GM23248 (cell line): ENCODE results near the gene MAGIX. TPM values are rescaled to one million over a fixed set of nuclear protein-coding genes. Genes with fewer than 3 reads are reported as not detected.

Experiments
- DNase-seq: peaks from one replicate; pipeline ENCODE4 v3.0.0-alpha.2; 2015
- H2AFZ ChIP-seq: fragments of 200-600 bp; sonication (generic); 2 replicates; pipeline ENCODE4 v1.6.1; 2016; ENCODE audit warnings: antibody characterized with exemption
- H3F3A ChIP-seq: fragments of 200-600 bp; sonication (generic); 2 replicates; pipeline ENCODE4 v1.6.1; 2016; ENCODE audit warnings: mild to moderate bottlenecking, antibody characterized with exemption, mixed run types; ENCODE audit not compliant: insufficient read depth
- H3K27ac ChIP-seq: fragments of 200-600 bp; sonication (generic); 2 replicates; pipeline ENCODE4 v1.5.1; 2016; ENCODE audit warnings: mild to moderate bottlenecking
- H3K27me3 ChIP-seq: fragments of 200-600 bp; sonication (generic); replicated peaks from 2 replicates; pipeline ENCODE4 v1.6.1; 2016; ENCODE audit warnings: mild to moderate bottlenecking; ENCODE audit not compliant: insufficient read depth
- H3K36me3 ChIP-seq: fragments of 200-600 bp; sonication (generic); 2 replicates; pipeline ENCODE4 v1.6.1; 2016; ENCODE audit warnings: low read depth, mild to moderate bottlenecking
- H3K4me1 ChIP-seq: fragments of 200-600 bp; sonication (generic); 2 replicates; pipeline ENCODE4 v1.6.1; 2016; ENCODE audit warnings: mild to moderate bottlenecking; ENCODE audit not compliant: insufficient read depth
- H3K4me2 ChIP-seq: fragments of 200-600 bp; sonication (generic); one replicate; pipeline ENCODE4 v1.6.1; 2016; ENCODE audit warnings: mild to moderate bottlenecking; ENCODE audit not compliant: unreplicated experiment
- H3K4me3 ChIP-seq: fragments of 200-600 bp; sonication (generic); 2 replicates; pipeline ENCODE4 v1.5.1; 2016; ENCODE audit warnings: mild to moderate bottlenecking
- H3K79me2 ChIP-seq: fragments of 200-600 bp; sonication (generic); 2 replicates; pipeline ENCODE4 v1.6.1; 2016; ENCODE audit warnings: mild to moderate bottlenecking; ENCODE audit not compliant: insufficient read depth
- H3K9ac ChIP-seq: fragments of 200-600 bp; sonication (generic); 2 replicates; pipeline ENCODE4 v1.6.1; 2016; ENCODE audit warnings: mild to moderate bottlenecking
- H3K9me2 ChIP-seq: fragments of 200-600 bp; sonication (generic); 2 replicates; pipeline ENCODE4 v1.6.1; 2016; ENCODE audit warnings: mixed run types, mild to moderate bottlenecking, moderate library complexity; ENCODE audit not compliant: insufficient read depth
- H3K9me3 ChIP-seq: fragments of 200-600 bp; sonication (generic); one replicate; pipeline ENCODE4 v1.6.1; 2017; ENCODE audit warnings: low read depth
- H4K20me1 ChIP-seq: fragments of 200-600 bp; sonication (generic); 2 replicates; pipeline ENCODE4 v1.6.0; 2016; ENCODE audit not compliant: insufficient read depth
- EZH2 ChIP-seq: fragments of 200-600 bp; sonication (generic); IDR thresholded peaks from 2 replicates; pipeline ENCODE4 v1.6.1; 2018; ENCODE audit warnings: antibody characterized with exemption, mild to moderate bottlenecking; ENCODE audit not compliant: insufficient read depth, poor library complexity, severe bottlenecking
- EZH2phosphoT487 ChIP-seq: fragments of 200-600 bp; sonication (generic); IDR thresholded peaks from 2 replicates; pipeline ENCODE4 v1.6.1; 2018; ENCODE audit warnings: antibody characterized with exemption, moderate library complexity, mild to moderate bottlenecking, low read depth; ENCODE audit not compliant: insufficient read depth
- WGBS, 2 experiments: methylation state at CpG; one replicate each; pipeline ENCODE4 v1.1.6; 2015 to 2017; ENCODE audit warnings: low lambda C conversion rate in 2 of 2, low coverage in 1 of 2; ENCODE audit errors: missing lambda C conversion rate in 2 of 2; 5-methylcytosine and 5-hydroxymethylcytosine counted together
- in situ Hi-C: fragments of 300-500 bp; cut with MboI; formaldehyde crosslinking; loops from 2 replicates; pipeline ENCODE4 v1.15.0; 2020
- polyA plus RNA-seq: library from polyadenylated mRNA; unstranded; fragments of >200 nt; fragmentation: Nextera tagmentation; extraction: Ambion mirVana; gene quantifications from 2 replicates; pipeline ENCODE4 v1.2.1, GENCODE V29; 2016
- total RNA-seq: library from RNA; depleted of rRNA; stranded (reverse); fragments of >200 nt; shearing (Covaris generic); gene quantifications from 2 replicates; pipeline ENCODE4 v1.2.3, GENCODE V29; 2014

Gene MAGIX
- total and polyA plus RNA-seq, 2 experiments from 2014 or later, result 1.5 to 8.0 TPM

DNA sequence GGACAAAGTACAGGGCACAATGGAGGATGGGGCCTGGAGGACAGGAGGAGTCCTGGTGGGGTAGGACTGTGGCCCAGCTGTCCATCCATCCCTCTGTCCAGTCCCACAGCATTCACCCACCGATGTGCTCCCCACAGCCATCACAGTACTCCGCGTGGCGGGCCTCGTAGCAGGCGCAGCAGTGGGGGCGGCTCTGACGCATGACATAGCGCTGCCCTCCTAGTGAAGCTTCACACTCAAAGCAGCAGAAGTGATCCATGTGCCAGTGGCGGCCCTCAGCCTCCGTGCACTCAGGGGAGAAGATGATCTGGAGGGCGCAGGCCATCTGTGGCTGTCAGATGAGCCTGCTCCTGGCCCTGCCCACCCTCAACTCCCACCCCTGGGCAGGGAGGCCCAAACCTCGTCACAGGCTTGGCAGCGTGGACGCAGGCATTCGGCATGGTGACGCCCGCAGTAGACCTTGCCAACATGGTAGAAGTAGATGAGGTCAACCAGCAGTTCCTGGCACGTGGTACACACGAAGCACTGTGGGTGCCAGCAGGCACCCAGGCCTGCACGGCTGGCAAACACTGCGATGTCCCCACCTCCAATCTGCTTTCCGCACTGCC lies 15.4 kb downstream of the MAGIX start:
- no peaks in the 10 kb centered on the region for H4K20me1 ChIP-seq
- no peak overlapping the region for H3K4me2 ChIP-seq
- H3K9me3 ChIP-seq, result no peaks in the 10 kb centered on the region
- no peaks in the 10 kb centered on the region; the same call in 1 of the 2 replicates for H3K4me1 ChIP-seq
- H3K36me3 ChIP-seq, result no peaks in the 10 kb centered on the region
- no peak for DNase-seq
- no peaks in the 10 kb centered on the region for H3K27me3 ChIP-seq
- H2AFZ ChIP-seq, result no peak overlapping the region
- no peaks in the 10 kb centered on the region for H3F3A ChIP-seq
- H3K79me2 ChIP-seq, result peaks cover 9% of the 10 kb centered on the region
- 78 to 80% methylated on average over 7 to 13 of the region's 23 CpGs for WGBS, 2 experiments
- H3K27ac ChIP-seq, result no peak overlapping the region
- in situ Hi-C loops, result no loop called here
- TF ChIP-seq EZH2phosphoT487 (no peak), EZH2 (no peak)
- H3K9me2 ChIP-seq, result no peaks in the 10 kb centered on the region
- no peak overlapping the region for H3K9ac ChIP-seq
- no peak overlapping the region for H3K4me3 ChIP-seq

DNA sequence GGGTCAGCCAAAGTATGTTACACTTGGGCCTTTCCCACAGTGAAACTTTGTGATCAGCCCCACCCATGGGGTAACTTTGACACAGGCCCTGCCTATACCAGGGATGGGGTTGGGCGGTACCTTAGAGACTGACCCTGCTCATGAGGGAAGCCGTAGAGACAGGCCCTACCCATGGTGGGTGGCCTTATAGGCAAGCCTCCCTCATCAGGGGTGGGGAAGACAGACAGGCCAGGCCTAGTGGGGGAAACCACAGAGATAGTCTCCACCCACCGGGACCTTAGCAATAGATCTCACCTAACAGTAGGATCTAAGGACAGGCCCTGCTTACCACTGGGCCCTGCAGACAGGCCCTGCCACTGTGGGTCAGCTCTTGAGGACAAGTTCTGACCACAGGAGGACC lies 16.0 kb downstream of the MAGIX start:
- TF ChIP-seq EZH2phosphoT487 (no peak), EZH2 (no peak)
- Histone ChIP-seq H4K20me1 (no peaks in the 10 kb centered on the region), H3K4me1 (no peaks in the 10 kb centered on the region; the same call in 1 of the 2 replicates), H3K9me3 (no peaks in the 10 kb centered on the region), H3K4me2 (no peak overlapping the region), H2AFZ (no peak overlapping the region), H3K4me3 (no peak overlapping the region), H3K36me3 (no peaks in the 10 kb centered on the region; the same call in 1 of the 2 replicates), H3K27me3 (no peaks in the 10 kb centered on the region), H3K9ac (no peak overlapping the region), H3K79me2 (peaks cover 6% of the 10 kb centered on the region), H3K9me2 (no peaks in the 10 kb centered on the region), H3K27ac (no peak overlapping the region), H3F3A (no peaks in the 10 kb centered on the region)
- in situ Hi-C loops, result no loop called here
- WGBS, 2 experiments, result 97 to 100% methylated on average over 2 to 3 of the region's 3 CpGs
- DNase-seq, result no peak

DNA sequence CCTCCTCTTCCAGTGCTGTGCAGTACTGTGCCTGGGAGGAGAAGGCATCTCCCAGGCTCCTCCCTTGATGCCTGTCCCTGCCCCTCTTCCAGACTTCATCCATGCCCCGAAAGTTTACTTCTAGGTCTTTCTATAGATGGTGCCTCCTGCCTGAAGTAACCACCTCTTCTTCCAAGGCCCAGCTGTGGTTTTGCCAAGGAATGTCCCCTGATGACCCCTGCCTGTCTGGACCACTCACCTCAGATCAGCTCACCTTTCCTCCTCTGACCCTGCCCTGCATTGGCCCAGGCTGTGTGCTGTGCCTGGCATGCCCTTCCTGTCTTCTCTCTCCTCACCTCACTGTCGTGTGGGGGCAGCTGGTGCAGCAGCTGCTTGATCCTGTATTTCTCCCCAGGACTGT lies 16.8 kb downstream of the MAGIX start:
- no peaks in the 10 kb centered on the region for H3K9me2 ChIP-seq
- H4K20me1 ChIP-seq, result no peaks in the 10 kb centered on the region
- no peak for DNase-seq
- H3K27ac ChIP-seq, result no peak overlapping the region
- no peaks in the 10 kb centered on the region for H3K4me1 ChIP-seq
- in situ Hi-C loops, result no loop called here
- H3K9me3 ChIP-seq, result no peaks in the 10 kb centered on the region
- peaks cover 6% of the 10 kb centered on the region; the same call in 1 of the 2 replicates for H3K79me2 ChIP-seq
- H3K4me2 ChIP-seq, result no peak overlapping the region
- H2AFZ ChIP-seq, result no peak overlapping the region
- H3F3A ChIP-seq, result no peaks in the 10 kb centered on the region
- 29 to 71% methylated on average over 1 to 2 of the region's 2 CpGs for WGBS, 2 experiments
- no peak overlapping the region for H3K4me3 ChIP-seq
- no peak overlapping the region for H3K9ac ChIP-seq
- TF ChIP-seq EZH2phosphoT487, result no peak
- no peak for TF ChIP-seq EZH2
- H3K27me3 ChIP-seq, result no peaks in the 10 kb centered on the region
- H3K36me3 ChIP-seq, result no peaks in the 10 kb centered on the region; the same call in 1 of the 2 replicates

DNA sequence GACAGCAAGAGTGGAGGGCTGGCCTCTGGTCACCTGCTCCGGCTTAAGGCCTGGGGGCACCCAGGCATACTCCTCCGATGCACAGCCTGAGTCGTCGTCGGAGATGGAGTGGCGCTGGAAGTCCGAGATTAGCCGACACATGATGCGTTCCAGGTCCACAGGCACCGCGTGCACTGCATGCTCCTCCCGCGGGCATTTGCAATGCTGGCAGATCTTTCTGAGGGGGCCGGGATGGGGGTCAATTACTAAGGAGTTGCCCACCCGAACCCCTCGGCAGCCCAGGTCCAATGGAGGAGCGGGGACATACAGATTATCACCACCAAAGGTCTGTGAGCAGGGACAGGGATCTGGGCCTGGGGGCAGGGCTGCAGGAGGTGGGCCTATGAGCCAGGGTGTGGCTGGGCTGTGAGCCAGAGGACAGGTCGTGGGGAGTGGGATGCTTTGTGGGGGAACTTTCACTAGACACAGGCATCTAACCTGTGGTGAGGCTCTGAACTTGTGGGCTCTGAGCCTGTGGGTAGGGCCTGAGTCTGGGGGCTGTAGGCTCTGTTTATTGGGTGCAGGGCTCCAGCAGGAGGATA lies 21.2 kb downstream of the MAGIX start:
- Histone ChIP-seq H2AFZ (no peak overlapping the region), H4K20me1 (no peaks in the 10 kb centered on the region), H3K27me3 (no peaks in the 10 kb centered on the region), H3K4me1 (no peaks in the 10 kb centered on the region), H3F3A (no peaks in the 10 kb centered on the region), H3K36me3 (no peaks in the 10 kb centered on the region; the same call in 1 of the 2 replicates), H3K9me3 (no peaks in the 10 kb centered on the region), H3K79me2 (peaks cover 11% of the 10 kb centered on the region; the same call in 1 of the 2 replicates), H3K9ac (no peak overlapping the region), H3K4me2 (peak overlapping the region; percentile 61), H3K27ac (no peak overlapping the region), H3K4me3 (peak overlapping the region; percentile 80), H3K9me2 (no peaks in the 10 kb centered on the region)
- TF ChIP-seq EZH2phosphoT487, result no peak
- TF ChIP-seq EZH2, result no peak
- no peak for DNase-seq
- 71 to 77% methylated on average over 14 to 16 of the region's 18 CpGs for WGBS, 2 experiments
- in situ Hi-C loops, result no loop called here
